CD4-positive, alpha-beta memory T cell (primary cell): ENCODE measurements around the gene TAF11L3. TPM values are rescaled to one million over a fixed set of nuclear protein-coding genes. Genes with fewer than 3 reads are reported as not detected.
"Not testable (repeated sequence)": the region's sequence is repeated elsewhere in the genome, so short reads cannot be mapped to it uniquely, and the experiment has no call there.

Experiments
- CTCF ChIA-PET: fragments of 350-600 bp; sonication (Branson Sonifier 250); formaldehyde crosslinking; loops from one replicate; lab custom pipeline; 2021; ENCODE audit warnings: inconsistent platforms; ENCODE audit not compliant: partially characterized antibody; lab: Charles Lee
- POLR2A ChIA-PET: fragments of 350-600 bp; sonication (Branson Sonifier 250); formaldehyde crosslinking; loops from one replicate; lab custom pipeline; 2021; ENCODE audit not compliant: partially characterized antibody; lab: Charles Lee
- DNase-seq, 5 donors: peaks; one replicate each; pipeline versions ENCODE4 v3.0.0 to v3.0.0-alpha.2; 2020 to 2022; ENCODE audit warnings: mixed read lengths in 1 of 5
- H3K27ac ChIP-seq: one replicate; pipeline ENCODE4 v1.7.0; 2013; ENCODE audit warnings: low read depth, low read length
- H3K27me3 ChIP-seq: 2 replicates; pipeline ENCODE4 v1.7.0; 2013; ENCODE audit warnings: mild to moderate bottlenecking, low read length, moderate library complexity; ENCODE audit not compliant: insufficient read depth
- H3K36me3 ChIP-seq: 2 replicates; pipeline ENCODE4 v1.7.0; 2013; ENCODE audit warnings: mild to moderate bottlenecking, low read length, moderate library complexity; ENCODE audit not compliant: insufficient read depth
- H3K4me1 ChIP-seq: 2 replicates; pipeline ENCODE4 v1.7.0; 2013; ENCODE audit warnings: mild to moderate bottlenecking, low read length, moderate library complexity; ENCODE audit not compliant: insufficient read depth
- H3K4me3 ChIP-seq, 2 donors: one replicate each; pipeline ENCODE4 v1.7.0; 2013; ENCODE audit warnings: low read length in 2 of 2, mild to moderate bottlenecking in 1 of 2
- H3K9me3 ChIP-seq, 2 donors: one replicate each; pipeline ENCODE4 v1.7.0; 2013; ENCODE audit warnings: low read length in 2 of 2, control low read depth in 1 of 2; ENCODE audit not compliant: control insufficient read depth in 1 of 2
- H3K27ac Mint-ChIP-seq, 7 donors: one replicate each; pipeline ENCODE4 v1.8.0; 2020 to 2021; ENCODE audit warnings: mixed read lengths in 7 of 7, mild to moderate bottlenecking in 6 of 7, inconsistent platforms in 3 of 7, moderate library complexity in 3 of 7
- H3K27me3 Mint-ChIP-seq, 2 donors: one replicate each; pipeline ENCODE4 v1.8.0; 2020 to 2021; ENCODE audit warnings: mixed read lengths in 2 of 2
- H3K36me3 Mint-ChIP-seq, 2 donors: one replicate each; pipeline ENCODE4 v1.8.0; 2020 to 2021; ENCODE audit warnings: mixed read lengths in 2 of 2, inconsistent platforms in 1 of 2, mild to moderate bottlenecking in 1 of 2
- H3K4me1 Mint-ChIP-seq, 4 donors: one replicate each; pipeline ENCODE4 v1.8.0; 2020 to 2021; ENCODE audit warnings: mixed read lengths in 4 of 4, mild to moderate bottlenecking in 1 of 4
- H3K4me3 Mint-ChIP-seq, 8 donors: one replicate each; pipeline ENCODE4 v1.8.0; 2020 to 2021; ENCODE audit warnings: mixed read lengths in 8 of 8, mild to moderate bottlenecking in 7 of 8, moderate library complexity in 6 of 8, inconsistent platforms in 3 of 8
- H3K9me3 Mint-ChIP-seq, 8 donors: one replicate each; pipeline ENCODE4 v1.8.0; 2020 to 2021; ENCODE audit warnings: mixed read lengths in 8 of 8, mild to moderate bottlenecking in 5 of 8, inconsistent platforms in 3 of 8, moderate library complexity in 1 of 8
- intact Hi-C: fragments of 100-400 bp; cut with micrococcal nuclease; formaldehyde crosslinking; loops from one replicate; pipeline ENCODE4 v1.15.1; 2023
- polyA plus RNA-seq, 2 donors: library from polyadenylated mRNA; unstranded; fragments of 300-500 nt; fragmentation: Illumina TruSeq; gene quantifications; one replicate each; pipeline ENCODE4 v1.2.3, GENCODE V29; 2021
- total RNA-seq, 2 experiments: library from RNA; stranded (reverse); gene quantifications; one replicate each; pipeline ENCODE4 v1.2.3, GENCODE V29; 2021

TAF11L3 gene
- total and polyA plus RNA-seq, 4 experiments from 2014 or later, result not detected

DNA sequence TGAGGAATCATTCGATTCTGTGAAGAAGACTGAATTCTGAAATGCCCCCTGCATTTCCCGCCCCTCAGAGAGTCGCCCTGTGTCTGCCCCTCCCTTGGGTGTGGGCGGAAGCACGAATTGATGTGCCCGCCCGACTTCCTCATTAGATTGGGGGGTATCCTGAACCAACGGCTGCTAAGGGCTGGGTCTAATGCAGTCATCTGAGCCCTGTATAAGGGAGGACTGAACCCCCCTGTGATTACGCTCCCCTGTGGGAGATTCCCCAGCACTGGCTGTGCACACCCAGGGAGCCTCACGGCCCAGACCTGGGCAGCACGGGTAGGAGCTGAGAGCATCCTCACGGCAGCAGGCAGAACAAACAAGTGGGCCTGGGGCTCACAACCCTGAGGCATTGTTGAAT is 641 bp upstream of the TAF11L3 start:
- H3K36me3 ChIP-seq, H3K9me3 Mint-ChIP-seq, H3K4me3 Mint-ChIP-seq, H3K9me3 ChIP-seq, POLR2A ChIA-PET, H3K4me1 Mint-ChIP-seq, H3K4me3 ChIP-seq, H3K4me1 ChIP-seq, H3K27ac Mint-ChIP-seq, H3K27me3 Mint-ChIP-seq, H3K36me3 Mint-ChIP-seq, H3K27ac ChIP-seq, CTCF ChIA-PET, intact Hi-C loops, H3K27me3 ChIP-seq: not testable (repeated sequence)
- DNase-seq, result peak in 1 of 5 donors; percentile 8

- H3K9me3 ChIP-seq, H3K9me3 Mint-ChIP-seq, H3K4me3 Mint-ChIP-seq, H3K27ac Mint-ChIP-seq, H3K27ac ChIP-seq, intact Hi-C loops, DNase-seq, H3K4me3 ChIP-seq, CTCF ChIA-PET, H3K4me1 ChIP-seq, H3K27me3 ChIP-seq, POLR2A ChIA-PET, H3K27me3 Mint-ChIP-seq, H3K36me3 Mint-ChIP-seq, H3K4me1 Mint-ChIP-seq, H3K36me3 ChIP-seq: not testable (repeated sequence)
Measured at GRCh38 chr5:17519508-17519907, 1.3 kb downstream of the TAF11L3 start.

DNA sequence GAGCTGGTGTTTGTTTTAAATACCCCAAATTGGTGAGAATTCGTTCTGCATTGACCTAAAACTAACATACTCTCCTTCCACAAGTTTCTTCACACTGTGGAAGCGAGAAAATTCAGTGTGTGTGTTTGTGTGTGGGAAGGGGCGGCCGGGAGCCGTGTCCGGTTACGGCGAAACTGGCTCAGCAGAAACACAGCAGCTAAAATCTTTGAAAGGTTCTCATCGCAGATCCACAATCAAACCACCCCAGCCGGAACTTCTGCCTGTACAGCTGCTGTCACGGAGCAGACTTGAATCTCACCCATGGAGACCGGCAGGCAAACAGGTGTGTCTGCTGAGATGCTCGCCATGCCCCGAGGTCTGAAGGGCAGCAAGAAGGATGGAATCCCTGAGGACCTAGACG is 3.3 kb downstream of the TAF11L3 start, which contains the start of gene TAF11L4:
Gene TAF11L4 (plus strand): TSS at position 301 of the 400 bp plus-strand sequence.
- H3K4me1 Mint-ChIP-seq, H3K27ac Mint-ChIP-seq, H3K4me3 Mint-ChIP-seq, H3K9me3 ChIP-seq, H3K36me3 ChIP-seq, H3K9me3 Mint-ChIP-seq, H3K4me3 ChIP-seq, DNase-seq, H3K36me3 Mint-ChIP-seq, CTCF ChIA-PET, H3K27me3 ChIP-seq, H3K27me3 Mint-ChIP-seq, POLR2A ChIA-PET, H3K27ac ChIP-seq, intact Hi-C loops, H3K4me1 ChIP-seq: not testable (repeated sequence)

DNA sequence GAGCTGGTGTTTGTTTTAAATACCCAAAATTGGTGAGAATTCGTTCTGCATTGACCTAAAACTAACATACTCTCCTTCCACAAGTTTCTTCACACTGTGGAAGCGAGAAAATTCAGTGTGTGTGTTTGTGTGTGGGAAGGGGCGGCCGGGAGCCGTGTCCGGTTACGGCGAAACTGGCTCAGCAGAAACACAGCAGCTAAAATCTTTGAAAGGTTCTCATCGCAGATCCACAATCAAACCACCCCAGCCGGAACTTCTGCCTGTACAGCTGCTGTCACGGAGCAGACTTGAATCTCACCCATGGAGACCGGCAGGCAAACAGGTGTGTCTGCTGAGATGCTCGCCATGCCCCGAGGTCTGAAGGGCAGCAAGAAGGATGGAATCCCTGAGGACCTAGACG is 6.8 kb downstream of the TAF11L3 start, which contains the start of gene TAF11L5:
Gene TAF11L5 (plus strand): TSS at position 301 of the 400 bp plus-strand sequence.
- H3K27me3 ChIP-seq, POLR2A ChIA-PET, H3K9me3 ChIP-seq, H3K36me3 ChIP-seq, H3K36me3 Mint-ChIP-seq, intact Hi-C loops, H3K9me3 Mint-ChIP-seq, H3K4me3 Mint-ChIP-seq, H3K27me3 Mint-ChIP-seq, H3K27ac Mint-ChIP-seq, H3K4me1 Mint-ChIP-seq, DNase-seq, H3K27ac ChIP-seq, H3K4me1 ChIP-seq, H3K4me3 ChIP-seq, CTCF ChIA-PET: not testable (repeated sequence)

DNA sequence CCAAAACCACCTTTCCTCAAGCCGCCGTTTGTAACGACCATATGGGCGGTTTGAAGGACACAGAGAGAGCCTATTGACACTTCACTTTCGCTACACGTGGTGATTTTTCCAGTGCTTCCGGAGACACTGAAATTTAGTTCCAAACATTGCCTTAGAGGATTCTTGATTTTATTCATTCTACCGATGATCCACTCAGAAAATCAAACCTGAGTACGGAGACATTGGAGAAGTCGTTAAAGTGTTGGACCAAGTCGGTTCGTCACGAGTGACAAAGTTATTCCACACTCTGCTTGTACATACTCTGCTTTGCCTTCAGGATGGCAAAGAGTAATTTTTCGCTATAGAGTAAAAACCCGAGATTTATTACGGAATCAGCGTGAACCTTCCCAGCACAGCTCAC is 8.3 kb downstream of the TAF11L3 start:
- H3K27me3 Mint-ChIP-seq, H3K4me1 Mint-ChIP-seq, H3K27me3 ChIP-seq, H3K27ac Mint-ChIP-seq, H3K4me1 ChIP-seq, H3K9me3 ChIP-seq, H3K36me3 ChIP-seq, H3K9me3 Mint-ChIP-seq, H3K27ac ChIP-seq, CTCF ChIA-PET, H3K4me3 Mint-ChIP-seq, H3K36me3 Mint-ChIP-seq, POLR2A ChIA-PET, H3K4me3 ChIP-seq, intact Hi-C loops: not testable (repeated sequence)
- peak in 2 of 5 donors; percentile 2 to 17 for DNase-seq

- H3K9me3 ChIP-seq, H3K9me3 Mint-ChIP-seq, H3K4me1 Mint-ChIP-seq, H3K27ac ChIP-seq, H3K4me3 Mint-ChIP-seq, H3K27ac Mint-ChIP-seq, H3K4me1 ChIP-seq, H3K36me3 ChIP-seq, DNase-seq, H3K27me3 Mint-ChIP-seq, CTCF ChIA-PET, POLR2A ChIA-PET, H3K36me3 Mint-ChIP-seq, H3K4me3 ChIP-seq, H3K27me3 ChIP-seq, intact Hi-C loops: not testable (repeated sequence)
Measured at GRCh38 chr5:17528369-17528768, 10.2 kb downstream of the TAF11L3 start, which contains the start of gene TAF11L6. Gene TAF11L6, plus strand, starts transcription at chr5:17528669.

Other genes with a start within 250 kb of the TAF11L3 start
- not detected for gene TAF11L2, start 20.1 kb upstream of the TAF11L3 start, total RNA-seq
- gene TAF11L2, start 20.1 kb upstream of the TAF11L3 start, polyA plus RNA-seq, result not detected
- not detected for gene TAF11L4, start 3.4 kb downstream of the TAF11L3 start, total RNA-seq
- not detected for gene TAF11L4, start 3.4 kb downstream of the TAF11L3 start, polyA plus RNA-seq
- not detected for gene TAF11L5, start 6.9 kb downstream of the TAF11L3 start, total RNA-seq
- not detected for gene TAF11L5, start 6.9 kb downstream of the TAF11L3 start, polyA plus RNA-seq
- gene TAF11L6, start 10.3 kb downstream of the TAF11L3 start, total RNA-seq, result not detected
- not detected for gene TAF11L6, start 10.3 kb downstream of the TAF11L3 start, polyA plus RNA-seq
- not detected for gene TAF11L7, start 67.4 kb downstream of the TAF11L3 start, total RNA-seq
- not detected for gene TAF11L7, start 67.4 kb downstream of the TAF11L3 start, polyA plus RNA-seq
- gene TAF11L8, start 72.6 kb downstream of the TAF11L3 start, total RNA-seq, result not detected
- gene TAF11L8, start 72.6 kb downstream of the TAF11L3 start, polyA plus RNA-seq, result not detected
- gene TAF11L9, start 76.0 kb downstream of the TAF11L3 start, total RNA-seq, result not detected
- gene TAF11L9, start 76.0 kb downstream of the TAF11L3 start, polyA plus RNA-seq, result not detected
- gene TAF11L10, start 79.5 kb downstream of the TAF11L3 start, total RNA-seq, result not detected
- gene TAF11L10, start 79.5 kb downstream of the TAF11L3 start, polyA plus RNA-seq, result not detected
- gene TAF11L11, start 85.8 kb downstream of the TAF11L3 start, total RNA-seq, result not detected
- gene TAF11L11, start 85.8 kb downstream of the TAF11L3 start, polyA plus RNA-seq, result not detected
- not detected for gene TAF11L12, start 92.0 kb downstream of the TAF11L3 start, total RNA-seq
- gene TAF11L12, start 92.0 kb downstream of the TAF11L3 start, polyA plus RNA-seq, result not detected
- gene TAF11L13, start 113.7 kb downstream of the TAF11L3 start, total RNA-seq, result not detected
- not detected for gene TAF11L13, start 113.7 kb downstream of the TAF11L3 start, polyA plus RNA-seq
- gene TAF11L14, start 116.1 kb downstream of the TAF11L3 start, total RNA-seq, result not detected
- not detected for gene TAF11L14, start 116.1 kb downstream of the TAF11L3 start, polyA plus RNA-seq